AG08395 (cell line): ENCODE measurements around the gene CCDC77.
"Not testable (repeated sequence)": the region's sequence is repeated elsewhere in the genome, so short reads cannot be mapped to it uniquely, and the experiment has no call there.

ENCODE experiments used
- DNase-seq: peaks from one replicate; pipeline ENCODE4 v3.0.0; 2012; ENCODE audit warnings: mixed read lengths, low spot score

The CCDC77 gene

GRCh38 chr12:401235-402028 is at the start of gene CCDC77:
CCDC77 (plus strand) TSS chr12:401644; CDS start chr12:409384, 7,740 bp downstream.
- DNase-seq = peak; percentile 98

GRCh38 chr12:356276-356988 is 45.0 kb upstream of the CCDC77 start:
- DNase-seq = peak; percentile 54

DNA sequence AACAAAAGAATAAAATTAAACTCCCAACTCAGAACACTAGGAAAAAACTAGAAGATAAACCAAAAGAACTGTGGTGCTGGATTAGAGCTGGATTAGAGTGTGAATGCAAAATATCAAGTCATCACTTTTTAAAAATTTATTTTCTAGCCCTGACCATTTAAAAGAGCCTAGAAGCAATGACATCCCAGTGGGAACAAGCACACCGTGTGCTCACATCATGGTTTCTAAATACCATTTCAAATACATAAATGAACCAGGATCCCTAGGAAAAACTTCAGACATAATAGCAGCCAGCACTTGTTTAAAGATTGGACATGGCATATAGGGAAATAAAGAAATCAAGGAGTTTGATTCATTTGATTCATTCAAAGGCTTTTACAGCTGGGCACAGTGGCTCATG is 42.4 kb upstream of the CCDC77 start:
- DNase-seq = no peak

- no peak for DNase-seq
These were observed 34.6 kb upstream of the CCDC77 start for GRCh38 chr12:366820-367219.

- no peak for DNase-seq
These were observed 33.5 kb upstream of the CCDC77 start for GRCh38 chr12:367972-368371.

DNA sequence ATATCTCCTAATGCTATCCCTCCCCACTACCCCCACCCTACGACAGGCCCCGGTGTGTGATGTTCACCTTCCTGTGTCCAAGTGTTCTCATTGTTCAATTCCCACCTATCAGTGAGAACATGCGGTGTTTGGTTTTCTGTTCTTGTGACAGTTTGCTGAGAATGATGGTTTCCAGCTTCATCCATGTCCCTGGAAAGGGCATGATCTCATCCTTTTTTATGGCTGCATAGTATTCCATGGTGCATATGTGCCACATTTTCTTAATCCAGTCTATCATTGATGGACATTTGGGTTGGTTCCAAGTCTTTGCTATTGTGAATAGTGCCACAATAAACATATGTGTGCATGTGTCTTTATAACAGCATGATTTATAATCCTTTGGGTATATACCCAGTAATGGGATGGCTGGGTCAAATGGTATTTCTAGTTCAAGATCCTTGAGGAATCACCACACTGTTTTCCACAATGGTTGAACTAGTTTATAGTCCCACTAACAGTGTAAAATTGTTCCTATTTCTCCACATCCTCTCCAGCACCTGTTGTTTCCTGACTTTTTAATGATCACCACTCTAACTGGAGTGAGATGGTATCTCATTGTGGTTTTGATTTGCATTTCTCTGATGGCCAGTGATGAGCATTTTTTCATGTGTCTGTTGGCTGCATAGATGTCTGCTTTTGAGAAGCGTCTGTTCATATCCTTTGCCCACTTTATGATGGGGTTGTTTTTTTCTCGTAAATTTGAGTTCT is 30.5 kb upstream of the CCDC77 start:
- DNase-seq = not testable (repeated sequence)

GRCh38 chr12:386651-387050 is 14.8 kb upstream of the CCDC77 start:
- DNase-seq = peak; percentile 15

GRCh38 chr12:388012-388411 is 13.4 kb upstream of the CCDC77 start:
- no peak for DNase-seq

GRCh38 chr12:388541-389141 is 12.8 kb upstream of the CCDC77 start:
- DNase-seq = peak; percentile 3

GRCh38 chr12:389142-390096 is 12.0 kb upstream of the CCDC77 start, which contains the start of gene KDM5A:
KDM5A (minus strand) TSS chr12:389320; CDS start chr12:389091, 229 bp downstream.
- peak; percentile 94 for DNase-seq

- no peak for DNase-seq
These were observed 616 bp upstream of the CCDC77 start for GRCh38 chr12:400828-401227.

GRCh38 chr12:402029-402389 is 565 bp downstream of the CCDC77 start:
- no peak for DNase-seq

DNA sequence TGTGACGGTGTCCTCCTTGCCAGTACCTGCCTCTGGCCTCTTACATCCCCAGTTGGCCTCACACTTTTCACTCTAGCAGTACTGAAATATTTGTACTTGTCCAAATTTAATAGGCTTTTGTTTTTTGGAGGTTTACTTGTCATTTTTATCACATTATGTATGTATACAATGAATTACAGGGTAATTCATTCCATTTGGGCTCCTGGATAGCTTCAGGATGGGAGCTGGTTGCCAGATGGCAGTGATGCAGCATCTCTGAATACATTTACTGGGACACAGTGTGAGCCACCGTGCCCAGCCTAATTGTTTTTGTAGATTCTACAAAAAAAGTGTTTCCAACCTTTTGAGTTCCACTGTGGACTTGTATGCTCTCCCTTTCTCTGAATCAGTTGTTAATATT is 13.4 kb downstream of the CCDC77 start:
- DNase-seq = no peak

DNA sequence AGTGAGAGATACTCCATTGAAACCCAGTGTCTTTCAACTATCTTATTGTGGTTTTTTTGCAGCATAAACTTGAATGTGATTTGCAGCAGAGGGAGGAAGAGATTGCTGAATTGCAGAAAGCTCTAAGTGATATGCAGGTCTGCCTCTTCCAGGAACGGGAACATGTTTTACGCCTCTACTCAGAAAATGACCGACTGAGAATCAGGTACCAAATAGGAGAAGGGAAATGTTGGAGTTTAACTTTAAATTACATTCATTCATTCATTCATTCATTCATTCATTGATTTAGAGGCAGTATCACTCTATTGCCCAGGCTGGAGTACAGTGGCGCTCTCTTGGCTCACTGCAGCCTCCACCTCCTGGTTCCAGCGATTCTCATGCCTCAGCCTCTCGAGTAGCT is 17.0 kb downstream of the CCDC77 start:
- no peak for DNase-seq

- DNase-seq = no peak
These were observed 21.1 kb downstream of the CCDC77 start for GRCh38 chr12:422526-422925.

DNA sequence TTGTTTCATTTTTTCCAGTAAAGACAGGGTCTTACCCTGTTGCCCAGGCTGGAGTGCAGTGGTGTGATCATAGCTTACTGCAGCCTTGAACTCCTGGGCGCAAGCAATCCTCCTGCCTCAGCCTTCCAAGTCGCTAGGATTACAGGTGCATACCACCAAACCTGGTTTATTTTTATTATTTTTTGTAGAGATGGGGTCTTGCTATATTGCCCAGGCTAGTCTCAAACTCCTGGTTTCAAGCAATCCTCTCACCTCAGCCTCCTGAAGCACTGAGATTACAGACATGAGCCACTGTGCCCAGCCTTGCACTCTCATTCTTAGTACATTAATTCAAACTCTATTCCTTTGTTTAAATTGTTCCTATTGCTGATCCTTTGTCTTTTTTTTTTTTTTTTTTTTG is 34.3 kb downstream of the CCDC77 start:
- DNase-seq = not testable (repeated sequence)

DNA sequence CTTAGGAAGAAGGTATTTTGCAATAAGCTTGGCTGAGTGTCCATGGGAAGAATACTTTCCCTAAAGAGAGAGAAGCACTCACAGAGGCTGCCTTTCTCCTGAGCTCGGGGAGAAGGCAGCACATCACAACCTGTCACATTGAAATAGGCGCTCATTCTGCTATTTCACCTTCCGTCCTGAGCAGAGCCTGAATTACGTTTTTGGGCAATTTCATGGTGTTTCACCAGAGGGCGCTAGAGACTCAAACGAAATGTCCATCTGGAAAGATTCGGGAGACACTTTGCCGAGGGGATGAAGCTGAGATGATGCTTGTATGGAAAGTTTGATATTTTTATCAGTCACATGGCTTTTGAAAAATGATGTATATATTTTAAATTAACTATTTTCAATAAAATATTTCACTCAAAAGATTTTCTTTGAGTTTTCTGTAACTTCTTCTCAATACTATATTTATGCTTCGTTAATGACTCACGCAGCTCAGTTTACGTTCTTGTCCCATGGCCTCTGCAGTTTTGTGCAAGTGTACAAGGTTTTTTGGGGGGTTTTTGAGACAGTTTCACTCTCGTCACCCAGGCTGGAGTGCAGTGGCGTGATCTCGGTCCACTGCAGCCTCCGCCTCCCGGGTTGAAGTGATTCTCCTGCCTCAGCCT is 40.9 kb downstream of the CCDC77 start:
- DNase-seq = peak; percentile 70

DNA sequence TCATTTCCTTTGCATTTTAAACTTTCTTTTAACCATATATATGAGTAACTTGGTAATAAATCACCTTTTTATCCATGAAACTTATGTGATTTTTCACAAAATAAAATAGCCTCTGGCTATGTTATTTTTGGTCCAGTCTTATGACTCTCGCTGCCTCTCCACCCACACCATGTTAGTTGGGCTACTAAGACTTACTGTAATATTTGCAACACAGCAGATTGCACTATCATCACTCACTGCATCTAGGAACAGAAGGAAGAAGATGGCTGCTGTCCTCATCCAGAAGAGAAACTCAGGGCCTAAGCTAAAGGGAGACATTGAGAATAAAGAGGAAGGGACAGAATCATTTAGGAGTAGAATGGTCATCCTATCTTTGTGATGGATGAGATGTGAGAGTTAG is 45.7 kb downstream of the CCDC77 start:
- no peak for DNase-seq

- DNase-seq = no peak
These were observed 47.8 kb downstream of the CCDC77 start for GRCh38 chr12:449203-449602.

DNA sequence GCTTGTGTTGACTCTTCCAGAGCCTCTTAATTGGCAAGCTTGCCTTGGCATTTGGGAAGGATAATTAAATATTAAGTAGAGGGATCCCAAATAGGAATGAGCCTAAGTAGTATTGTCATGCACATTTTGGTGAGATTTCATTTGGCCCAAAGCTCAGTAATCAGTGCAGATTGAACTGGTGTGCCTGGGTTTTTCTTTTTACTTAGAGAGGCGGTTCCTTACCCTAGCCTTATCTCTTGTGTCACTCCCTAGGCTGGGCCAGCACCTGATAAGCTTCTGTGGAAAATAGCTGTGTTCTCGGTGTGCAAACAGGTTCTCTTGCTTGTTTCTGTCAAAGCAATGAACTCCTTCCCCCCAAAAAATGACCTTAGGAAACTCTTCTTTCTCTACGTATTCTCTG is 49.0 kb downstream of the CCDC77 start:
- no peak for DNase-seq
